ENCODE measurements around the gene ELL2. TPM values are rescaled to one million over a fixed set of nuclear protein-coding genes. Genes with fewer than 3 reads are reported as not detected.

ELL2 gene
- total and polyA plus RNA-seq, 2 of the 13 experiments (the other 11 are each of a cell fraction or from before 2014, with no cell fraction given): 78.9 to 97.1 TPM

GRCh38 chr5:95863383-95863757 is 98.3 kb downstream of the ELL2 start (continued):
- TF ChIP-seq ARID5B (CRISPR knock-in tag; IDR thresholded peaks at IDR 0.05) (peak; percentile 28; the same call in 1 of the 2 replicates), ZC3H4 (CRISPR knock-in tag; IDR thresholded peaks at IDR 0.05; ENCODE audit: borderline replicate concordance) (peak; percentile 68; the same call in 1 of the 2 replicates), YEATS4 (CRISPR knock-in tag; IDR thresholded peaks at IDR 0.05; ENCODE audit: borderline replicate concordance) (peak; percentile 54; the same call in 1 of the 2 replicates), FOXM1 (CRISPR knock-in tag; IDR thresholded peaks at IDR 0.05) (no peak), ZNF232 (CRISPR knock-in tag; IDR thresholded peaks at IDR 0.05; ENCODE audit: borderline replicate concordance) (peak; percentile 63; the same call in 1 of the 2 replicates), POLR2G (IDR thresholded peaks at IDR 0.05; ENCODE audit: low read depth, low read length) (peak; percentile 58), ZFP41 (CRISPR knock-in tag; IDR thresholded peaks at IDR 0.05; ENCODE audit: borderline replicate concordance) (0 out of 2 replicates have a peak, but pooled peaks have one; percentile 61), NCOA2 (CRISPR knock-in tag; IDR thresholded peaks at IDR 0.05) (peak; percentile 35; the same call in 1 of the 2 replicates), ZNF20 (CRISPR knock-in tag; IDR thresholded peaks at IDR 0.05) (no peak), AGO2 (optimal IDR thresholded peaks at IDR 0.05; ENCODE audit: low read depth, low read length) (no peak), PITX1 (CRISPR knock-in tag; IDR thresholded peaks at IDR 0.05) (no peak), ZNF383 (CRISPR knock-in tag; IDR thresholded peaks at IDR 0.05; ENCODE audit: borderline replicate concordance) (0 out of 2 replicates have a peak, but pooled peaks have one; percentile 53), NR2F6 (IDR thresholded peaks at IDR 0.05) (0 out of 2 replicates have a peak, but pooled peaks have one; percentile 16), NR2F6 (CRISPR knock-in tag; IDR thresholded peaks at IDR 0.05) (peak; percentile 42; the same call in 1 of the 2 replicates), ZNF609 (CRISPR knock-in tag; IDR thresholded peaks at IDR 0.05; ENCODE audit: borderline replicate concordance) (no peak), BRD4 (CRISPR knock-in tag; IDR thresholded peaks at IDR 0.05) (0 out of 2 replicates have a peak, but pooled peaks have one; percentile 50), HCFC1 (IDR thresholded peaks at IDR 0.05; ENCODE audit: low read depth, low read length) (no peak), HNF4A (CRISPR knock-in tag; IDR thresholded peaks at IDR 0.05) (peak; percentile 39), MED1 (CRISPR knock-in tag; IDR thresholded peaks at IDR 0.05) (peak; percentile 60), SRY (CRISPR knock-in tag; IDR thresholded peaks at IDR 0.05) (no peak), BRCA1 (CRISPR knock-in tag; IDR thresholded peaks at IDR 0.05) (0 out of 2 replicates have a peak, but pooled peaks have one; percentile 63)

Measured in HepG2 (cell line).